Neural cell (in vitro differentiated cells): Measurements from ENCODE around the gene NFS1. TPM values are rescaled to one million over a fixed set of nuclear protein-coding genes. Genes with fewer than 3 reads are reported as not detected.

Experiments
- H2AFZ ChIP-seq: fragments of 200-600, 300-800 bp; sonication (generic), shearing (Covaris generic); 2 replicates; pipeline ENCODE4 v1.6.0; 2014; ENCODE audit warnings: low read depth, mild to moderate bottlenecking, antibody characterized with exemption, low read length, moderate library complexity
- H3F3A ChIP-seq: fragments of 200-600 bp; shearing (Covaris generic); 2 replicates; pipeline ENCODE4 v1.6.1; 2016; ENCODE audit warnings: mild to moderate bottlenecking, moderate library complexity, mixed read lengths, antibody characterized with exemption, low read length; ENCODE audit not compliant: insufficient read depth, poor library complexity, severe bottlenecking
- H3K27ac ChIP-seq: fragments of 200-600, 300-800 bp; sonication (generic), shearing (Covaris generic); 2 replicates; pipeline ENCODE4 v1.5.1; 2014; ENCODE audit warnings: mild to moderate bottlenecking, low read length, moderate library complexity
- H3K27me3 ChIP-seq: fragments of 300-800, 200-600 bp; sonication (generic), shearing (Covaris generic); 2 replicates; pipeline ENCODE4 v1.6.0; 2014; ENCODE audit warnings: mild to moderate bottlenecking, low read depth, low read length, moderate library complexity; ENCODE audit not compliant: insufficient read depth
- H3K36me3 ChIP-seq: fragments of 300-800, 200-600 bp; sonication (generic), shearing (Covaris generic); 2 replicates; pipeline ENCODE4 v1.5.1; 2014; ENCODE audit warnings: mild to moderate bottlenecking, antibody characterized with exemption, low read length, moderate library complexity; ENCODE audit not compliant: insufficient read depth
- H3K4me2 ChIP-seq: fragments of 300-800, 200-600 bp; sonication (generic), shearing (Covaris generic); 2 replicates; pipeline ENCODE4 v1.6.0; 2014; ENCODE audit warnings: mild to moderate bottlenecking, low read length
- H3K4me3 ChIP-seq: fragments of 300-800, 200-600 bp; sonication (generic), shearing (Covaris generic); 2 replicates; pipeline ENCODE4 v1.5.1; 2014; ENCODE audit warnings: mild to moderate bottlenecking, low read length, moderate library complexity
- H3K79me2 ChIP-seq: fragments of 200-600 bp; shearing (Covaris generic); replicated peaks from 2 replicates; pipeline ENCODE4 v1.6.0; 2014; ENCODE audit warnings: mild to moderate bottlenecking, low read length, moderate library complexity; ENCODE audit not compliant: insufficient read depth
- H3K9ac ChIP-seq: fragments of 300-800, 200-600 bp; sonication (generic), shearing (Covaris generic); 2 replicates; pipeline ENCODE4 v1.6.1; 2016; ENCODE audit warnings: mild to moderate bottlenecking, low read length, mixed read lengths
- H3K9me2 ChIP-seq: fragments of 200-600 bp; shearing (Covaris generic); 2 replicates; pipeline ENCODE4 v1.6.1; 2016; ENCODE audit warnings: mild to moderate bottlenecking, low read length, mixed read lengths; ENCODE audit not compliant: insufficient read depth
- H3K9me3 ChIP-seq: fragments of 200-600, 300-800 bp; sonication (generic), shearing (Covaris generic); 2 replicates; pipeline ENCODE4 v1.6.1; 2016; ENCODE audit warnings: mild to moderate bottlenecking, mixed run types, low read length, moderate library complexity, mixed read lengths
- H4K20me1 ChIP-seq: fragments of 200-600 bp; shearing (Covaris generic); 2 replicates; pipeline ENCODE4 v1.6.1; 2016; ENCODE audit warnings: mild to moderate bottlenecking, mixed run types; ENCODE audit not compliant: insufficient read depth
- EP300 ChIP-seq: fragments of 450-650 bp; conservative IDR thresholded peaks from 2 replicates; pipeline ENCODE4 v1.6.1; 2014; ENCODE audit warnings: antibody characterized with exemption, mild to moderate bottlenecking, moderate library complexity; ENCODE audit not compliant: poor library complexity, severe bottlenecking
- EZH2 ChIP-seq: fragments of 200-600, 300-800 bp; shearing (Covaris generic), sonication (generic); IDR thresholded peaks from 2 replicates; pipeline ENCODE4 v1.6.1; 2014; ENCODE audit warnings: antibody characterized with exemption, low read length, borderline replicate concordance, mild to moderate bottlenecking; ENCODE audit not compliant: insufficient read depth, poor library complexity, severe bottlenecking
- MXI1 ChIP-seq: fragments of 450-650 bp; conservative IDR thresholded peaks from 2 replicates; pipeline ENCODE4 v1.6.1; 2014; ENCODE audit warnings: antibody characterized with exemption, mild to moderate bottlenecking; ENCODE audit not compliant: poor library complexity, severe bottlenecking
- POLR2AphosphoS5 ChIP-seq: IDR thresholded peaks from 2 replicates; pipeline ENCODE4 v1.6.1; 2012
- RAD21 ChIP-seq: fragments of 450-650 bp; conservative IDR thresholded peaks from 2 replicates; pipeline ENCODE4 v1.6.1; 2014; ENCODE audit warnings: antibody characterized with exemption, mild to moderate bottlenecking, moderate library complexity
- SMC3 ChIP-seq: fragments of 450-650 bp; conservative IDR thresholded peaks from 2 replicates; pipeline ENCODE4 v1.6.1; 2014; ENCODE audit warnings: antibody characterized with exemption, mild to moderate bottlenecking, moderate library complexity; ENCODE audit not compliant: poor library complexity
- TAF1 ChIP-seq: IDR thresholded peaks from 2 replicates; pipeline ENCODE4 v1.6.1; 2012; ENCODE audit warnings: low read depth
- polyA plus RNA-seq: library from polyadenylated mRNA; depleted of rRNA; stranded (reverse); fragments of >200 nt; gene quantifications from 2 replicates; pipeline ENCODE4 v1.2.3, GENCODE V29; 2014
- TF ChIP-seq, protein P1 (sequence below): fragments of 450-650 bp; IDR thresholded peaks from 2 replicates; pipeline ENCODE4 v1.5.1; 2014; ENCODE audit warnings: antibody characterized with exemption, mild to moderate bottlenecking, moderate library complexity; ENCODE audit not compliant: poor library complexity, severe bottlenecking
- TF ChIP-seq, protein P2 (sequence below): IDR thresholded peaks from 2 replicates; pipeline ENCODE4 v1.6.1; 2012; ENCODE audit warnings: borderline replicate concordance

The NFS1 gene
- polyA plus RNA-seq, 1 donor from 2014 or later: 55.2 TPM

GRCh38 chr20:35726842-35727711, 27.9 kb upstream of the NFS1 start:
- Histone ChIP-seq H3F3A (no peaks in the 10 kb centered on the region), H2AFZ (no peak overlapping the region), H4K20me1 (peaks cover 35% of the 10 kb centered on the region), H3K9ac (no peak overlapping the region), H3K79me2 (peaks cover 53% of the 10 kb centered on the region), H3K27me3 (no peaks in the 10 kb centered on the region), H3K9me2 (no peaks in the 10 kb centered on the region), H3K27ac (no peak overlapping the region), H3K36me3 (no peaks in the 10 kb centered on the region), H3K4me2 (no peak overlapping the region), H3K4me3 (no peak overlapping the region), H3K9me3 (no peaks in the 10 kb centered on the region)
- no peak for TF ChIP-seq POLR2AphosphoS5
- TF ChIP-seq MXI1: no peak
- TF ChIP-seq, protein P1, sequence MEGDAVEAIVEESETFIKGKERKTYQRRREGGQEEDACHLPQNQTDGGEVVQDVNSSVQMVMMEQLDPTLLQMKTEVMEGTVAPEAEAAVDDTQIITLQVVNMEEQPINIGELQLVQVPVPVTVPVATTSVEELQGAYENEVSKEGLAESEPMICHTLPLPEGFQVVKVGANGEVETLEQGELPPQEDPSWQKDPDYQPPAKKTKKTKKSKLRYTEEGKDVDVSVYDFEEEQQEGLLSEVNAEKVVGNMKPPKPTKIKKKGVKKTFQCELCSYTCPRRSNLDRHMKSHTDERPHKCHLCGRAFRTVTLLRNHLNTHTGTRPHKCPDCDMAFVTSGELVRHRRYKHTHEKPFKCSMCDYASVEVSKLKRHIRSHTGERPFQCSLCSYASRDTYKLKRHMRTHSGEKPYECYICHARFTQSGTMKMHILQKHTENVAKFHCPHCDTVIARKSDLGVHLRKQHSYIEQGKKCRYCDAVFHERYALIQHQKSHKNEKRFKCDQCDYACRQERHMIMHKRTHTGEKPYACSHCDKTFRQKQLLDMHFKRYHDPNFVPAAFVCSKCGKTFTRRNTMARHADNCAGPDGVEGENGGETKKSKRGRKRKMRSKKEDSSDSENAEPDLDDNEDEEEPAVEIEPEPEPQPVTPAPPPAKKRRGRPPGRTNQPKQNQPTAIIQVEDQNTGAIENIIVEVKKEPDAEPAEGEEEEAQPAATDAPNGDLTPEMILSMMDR: no peak
- TF ChIP-seq TAF1: no peak
- TF ChIP-seq EP300: no peak
- TF ChIP-seq EZH2: no peak
- TF ChIP-seq, protein P2, sequence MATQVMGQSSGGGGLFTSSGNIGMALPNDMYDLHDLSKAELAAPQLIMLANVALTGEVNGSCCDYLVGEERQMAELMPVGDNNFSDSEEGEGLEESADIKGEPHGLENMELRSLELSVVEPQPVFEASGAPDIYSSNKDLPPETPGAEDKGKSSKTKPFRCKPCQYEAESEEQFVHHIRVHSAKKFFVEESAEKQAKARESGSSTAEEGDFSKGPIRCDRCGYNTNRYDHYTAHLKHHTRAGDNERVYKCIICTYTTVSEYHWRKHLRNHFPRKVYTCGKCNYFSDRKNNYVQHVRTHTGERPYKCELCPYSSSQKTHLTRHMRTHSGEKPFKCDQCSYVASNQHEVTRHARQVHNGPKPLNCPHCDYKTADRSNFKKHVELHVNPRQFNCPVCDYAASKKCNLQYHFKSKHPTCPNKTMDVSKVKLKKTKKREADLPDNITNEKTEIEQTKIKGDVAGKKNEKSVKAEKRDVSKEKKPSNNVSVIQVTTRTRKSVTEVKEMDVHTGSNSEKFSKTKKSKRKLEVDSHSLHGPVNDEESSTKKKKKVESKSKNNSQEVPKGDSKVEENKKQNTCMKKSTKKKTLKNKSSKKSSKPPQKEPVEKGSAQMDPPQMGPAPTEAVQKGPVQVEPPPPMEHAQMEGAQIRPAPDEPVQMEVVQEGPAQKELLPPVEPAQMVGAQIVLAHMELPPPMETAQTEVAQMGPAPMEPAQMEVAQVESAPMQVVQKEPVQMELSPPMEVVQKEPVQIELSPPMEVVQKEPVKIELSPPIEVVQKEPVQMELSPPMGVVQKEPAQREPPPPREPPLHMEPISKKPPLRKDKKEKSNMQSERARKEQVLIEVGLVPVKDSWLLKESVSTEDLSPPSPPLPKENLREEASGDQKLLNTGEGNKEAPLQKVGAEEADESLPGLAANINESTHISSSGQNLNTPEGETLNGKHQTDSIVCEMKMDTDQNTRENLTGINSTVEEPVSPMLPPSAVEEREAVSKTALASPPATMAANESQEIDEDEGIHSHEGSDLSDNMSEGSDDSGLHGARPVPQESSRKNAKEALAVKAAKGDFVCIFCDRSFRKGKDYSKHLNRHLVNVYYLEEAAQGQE: no peak
- no peak for TF ChIP-seq SMC3
- no peak for TF ChIP-seq RAD21

GRCh38 chr20:35724321-35725230, 25.4 kb upstream of the NFS1 start:
- Histone ChIP-seq H3K79me2 (peaks cover 47% of the 10 kb centered on the region), H4K20me1 (peaks cover 34% of the 10 kb centered on the region), H3K27me3 (no peaks in the 10 kb centered on the region), H3K9me3 (no peaks in the 10 kb centered on the region), H3K9ac (no peak overlapping the region), H3K4me2 (no peak overlapping the region), H3F3A (no peaks in the 10 kb centered on the region), H3K36me3 (no peaks in the 10 kb centered on the region), H3K27ac (no peak overlapping the region), H2AFZ (no peak overlapping the region), H3K4me3 (no peak overlapping the region), H3K9me2 (no peaks in the 10 kb centered on the region)
- TF ChIP-seq EZH2 (no peak), MXI1 (no peak), POLR2AphosphoS5 (no peak), TAF1 (no peak), RAD21 (no peak), SMC3 (no peak), EP300 (no peak)
- TF ChIP-seq, protein P2: no peak
- TF ChIP-seq, protein P1: no peak
